Measurements from ENCODE around the gene RASGRF1. TPM values are rescaled to one million over a fixed set of nuclear protein-coding genes. Genes with fewer than 3 reads are reported as not detected.

The RASGRF1 gene
- polyA plus RNA-seq, 3 donors: 0.11 TPM; not detected in 2

GRCh38 chr15:79094611-79095021 lies 4.0 kb upstream of the RASGRF1 start:
- Mint-ChIP-seq H3K36me3 (peaks cover 0 to 3% of the 10 kb centered on the region in 2 donors), H3K4me3 (no peak overlapping the region), H3K27ac (no peak overlapping the region), H3K9me3 (peaks cover 0 to 7% (median 0%) of the 10 kb centered on the region in 7 donors), H3K4me1 (peaks cover 6% of the 10 kb centered on the region), H3K27me3 (ENCODE audit: low read depth in 3 of 3) (peaks cover 55 to 69% (median 57%) of the 10 kb centered on the region in 3 donors)
- no peak overlapping the region for H3K9ac ChIP-seq (ENCODE audit: insufficient read depth, low read length, poor library complexity, severe bottlenecking)
- H3K4me1 ChIP-seq (ENCODE audit: control insufficient read depth in 1 of 2, insufficient read depth in 2 of 2, low read length in 2 of 2): peaks cover 0 to 5% of the 10 kb centered on the region in 2 donors
- H4K20me1 ChIP-seq (ENCODE audit: insufficient read depth, low read length): no peaks in the 10 kb centered on the region
- DNase-seq: no peak
- H3K4me3 ChIP-seq (replicated peaks in 1 of 3; ENCODE audit: low read depth in 2 of 3, low read length in 3 of 3): no peak overlapping the region
- 29% methylated on average over 6 of the region's 6 CpGs for WGBS (ENCODE audit: insufficient coverage)
- no peaks in the 10 kb centered on the region for H3K9me3 ChIP-seq (replicated peaks in 1 of 2; ENCODE audit: control insufficient read depth in 1 of 2, insufficient read depth in 1 of 2, low read length in 2 of 2)
- no peak overlapping the region for H2AFZ ChIP-seq (ENCODE audit: insufficient read depth, low read depth, low read length, poor library complexity, severe bottlenecking)
- no peak for TF ChIP-seq CTCF (IDR thresholded peaks at IDR 0.05)
- no peak overlapping the region for H3K4me2 ChIP-seq (replicated peaks; ENCODE audit: extremely low read depth, low read length, poor library complexity, severe bottlenecking)
- intact Hi-C loops (cut with micrococcal nuclease): no loop called here
- no peaks in the 10 kb centered on the region for H3K79me2 ChIP-seq (ENCODE audit: insufficient read depth, low read length)
- no peaks in the 10 kb centered on the region for H3K36me3 ChIP-seq (replicated peaks in 1 of 2; ENCODE audit: control insufficient read depth in 1 of 2, insufficient read depth in 2 of 2, low read length in 2 of 2)
- no peak overlapping the region for H3K27ac ChIP-seq (ENCODE audit: low read depth in 1 of 2, low read length in 2 of 2)
- H3K27me3 ChIP-seq (ENCODE audit: control insufficient read depth in 2 of 2, insufficient read depth in 2 of 2, low read length in 2 of 2): peaks cover 13 to 57% of the 10 kb centered on the region in 2 donors

- H3K4me3 Mint-ChIP-seq: peak overlapping the region in 1 of 2 donors; percentile 39
These were observed 2.9 kb upstream of the RASGRF1 start for GRCh38 chr15:79093352-79093935.

More at GRCh38 chr15:79093352-79093935, 2.9 kb upstream of the RASGRF1 start:
- 81% methylated on average over 8 of the region's 8 CpGs for WGBS (ENCODE audit: insufficient coverage)
- H4K20me1 ChIP-seq (ENCODE audit: insufficient read depth, low read length): no peaks in the 10 kb centered on the region
- H3K27ac Mint-ChIP-seq: peak overlapping the region in 1 of 7 donors; percentile 46
- intact Hi-C loops (cut with micrococcal nuclease): no loop called here
- H3K9ac ChIP-seq (ENCODE audit: insufficient read depth, low read length, poor library complexity, severe bottlenecking): no peak overlapping the region
- H3K4me2 ChIP-seq (replicated peaks; ENCODE audit: extremely low read depth, low read length, poor library complexity, severe bottlenecking): no peak overlapping the region
- peaks cover 0 to 5% of the 10 kb centered on the region in 2 donors for H3K4me1 ChIP-seq (ENCODE audit: control insufficient read depth in 1 of 2, insufficient read depth in 2 of 2, low read length in 2 of 2)
- peaks cover 60 to 79% (median 66%) of the 10 kb centered on the region in 3 donors for H3K27me3 Mint-ChIP-seq (ENCODE audit: low read depth in 3 of 3)
- H3K79me2 ChIP-seq (ENCODE audit: insufficient read depth, low read length): no peaks in the 10 kb centered on the region
- TF ChIP-seq CTCF (IDR thresholded peaks at IDR 0.05): no peak
- no peak for DNase-seq
- no peaks in the 10 kb centered on the region for H3K9me3 ChIP-seq (replicated peaks in 1 of 2; ENCODE audit: control insufficient read depth in 1 of 2, insufficient read depth in 1 of 2, low read length in 2 of 2)
- no peak overlapping the region for H3K4me3 ChIP-seq (replicated peaks in 1 of 3; ENCODE audit: low read depth in 2 of 3, low read length in 3 of 3)
- H3K36me3 ChIP-seq (replicated peaks in 1 of 2; ENCODE audit: control insufficient read depth in 1 of 2, insufficient read depth in 2 of 2, low read length in 2 of 2): no peaks in the 10 kb centered on the region
- no peak overlapping the region for H3K27ac ChIP-seq (ENCODE audit: low read depth in 1 of 2, low read length in 2 of 2)
- H3K27me3 ChIP-seq (ENCODE audit: control insufficient read depth in 2 of 2, insufficient read depth in 2 of 2, low read length in 2 of 2): peaks cover 15 to 65% of the 10 kb centered on the region in 2 donors
- H2AFZ ChIP-seq (ENCODE audit: insufficient read depth, low read depth, low read length, poor library complexity, severe bottlenecking): no peak overlapping the region
- peaks cover 0 to 3% of the 10 kb centered on the region in 2 donors for H3K36me3 Mint-ChIP-seq
- peaks cover 6% of the 10 kb centered on the region for H3K4me1 Mint-ChIP-seq
- peaks cover 0 to 7% (median 0%) of the 10 kb centered on the region in 7 donors for H3K9me3 Mint-ChIP-seq
